SH-SY5Y (cell line): ENCODE results near the gene QRFPR.

Source experiments
- GATA2 ChIP-seq: IDR thresholded peaks from 2 replicates; pipeline ENCODE4 v1.6.1; 2011; ENCODE audit warnings: mild to moderate bottlenecking, low read depth, low read length
- GATA3 ChIP-seq: IDR thresholded peaks from 2 replicates; pipeline ENCODE4 v1.6.1; 2011; ENCODE audit warnings: low read depth, mild to moderate bottlenecking, low read length, moderate library complexity

Gene QRFPR

GRCh38 chr4:121370729-121371325 is 10.0 kb downstream of the QRFPR start:
- TF ChIP-seq GATA3, result no peak
- TF ChIP-seq GATA2, result no peak

DNA sequence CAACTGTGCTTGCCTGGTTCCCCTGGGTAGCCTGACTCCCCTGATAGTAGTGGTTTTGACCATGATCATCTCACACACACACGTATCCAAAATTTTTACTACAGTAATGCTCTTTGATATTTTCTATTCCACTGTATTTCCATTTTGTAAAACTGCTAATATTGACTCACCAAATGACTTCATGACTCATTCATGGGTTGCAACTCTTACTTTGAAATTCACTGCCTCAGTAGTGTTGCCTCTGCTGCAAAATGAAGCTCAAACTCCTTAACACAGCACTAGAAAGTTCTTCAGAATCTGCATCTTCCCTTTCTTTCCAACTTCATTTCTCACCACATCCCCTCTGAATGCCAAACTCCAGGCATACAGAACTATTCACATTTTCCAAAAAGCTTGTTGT is 20.3 kb downstream of the QRFPR start:
- no peak for TF ChIP-seq GATA3
- no peak for TF ChIP-seq GATA2

DNA sequence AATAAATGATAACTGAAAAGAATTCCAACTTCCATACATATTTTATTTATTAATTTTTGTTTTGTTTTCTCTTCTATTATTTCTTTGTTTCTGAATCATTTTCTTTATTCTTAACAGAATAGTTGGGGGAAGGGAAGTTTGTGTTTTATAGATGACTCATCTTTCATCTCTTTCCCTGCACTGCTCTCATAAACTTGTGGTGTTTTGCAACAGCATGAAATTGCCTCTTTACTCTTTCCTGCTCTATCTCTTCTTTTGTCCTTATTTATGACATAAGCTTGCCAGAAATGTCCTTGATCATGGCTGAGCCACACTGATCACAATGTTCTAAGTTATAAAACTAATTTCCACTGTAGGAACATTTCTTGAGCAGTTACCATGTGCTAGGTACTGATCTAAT is 22.3 kb downstream of the QRFPR start:
- TF ChIP-seq GATA2 (no peak), GATA3 (no peak)

DNA sequence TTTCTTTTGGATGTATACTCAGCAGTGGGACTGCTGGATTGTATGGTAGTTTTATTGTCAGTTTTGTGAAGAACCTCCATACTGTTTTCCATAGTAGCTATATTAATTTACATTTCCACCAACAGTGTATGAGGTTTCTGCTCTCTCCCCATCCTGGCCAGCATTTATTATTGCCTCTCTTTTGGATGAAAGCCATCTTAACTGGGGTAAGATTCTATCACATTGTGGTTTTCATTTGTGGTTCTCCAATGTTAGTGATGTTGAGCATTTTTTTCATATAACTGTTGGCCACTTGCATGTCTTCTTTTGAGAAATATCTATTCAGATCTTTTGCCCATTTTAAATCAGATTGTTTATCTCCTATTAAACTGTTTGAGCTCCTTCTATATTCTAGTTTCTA is 27.6 kb downstream of the QRFPR start:
- TF ChIP-seq GATA2, result no peak
- no peak for TF ChIP-seq GATA3

DNA sequence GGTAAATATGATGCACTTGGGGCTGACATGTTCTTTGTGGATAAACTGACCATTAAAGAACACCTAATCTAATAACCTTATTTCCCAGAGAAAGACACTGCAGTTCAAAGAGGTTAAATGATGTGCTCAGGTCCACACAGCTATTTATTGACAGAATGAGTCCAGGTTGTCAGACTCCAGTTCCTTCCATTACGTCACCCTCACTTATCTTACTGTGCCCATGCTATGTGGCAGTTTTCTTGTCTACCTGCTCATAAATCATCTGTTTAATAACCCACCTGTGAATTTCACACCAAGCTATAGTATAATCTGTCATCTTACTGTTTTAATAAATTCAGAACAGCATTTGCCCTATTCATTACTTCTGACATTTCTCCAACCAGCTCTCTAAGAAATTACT is 36.7 kb downstream of the QRFPR start:
- no peak for TF ChIP-seq GATA3
- TF ChIP-seq GATA2, result no peak

DNA sequence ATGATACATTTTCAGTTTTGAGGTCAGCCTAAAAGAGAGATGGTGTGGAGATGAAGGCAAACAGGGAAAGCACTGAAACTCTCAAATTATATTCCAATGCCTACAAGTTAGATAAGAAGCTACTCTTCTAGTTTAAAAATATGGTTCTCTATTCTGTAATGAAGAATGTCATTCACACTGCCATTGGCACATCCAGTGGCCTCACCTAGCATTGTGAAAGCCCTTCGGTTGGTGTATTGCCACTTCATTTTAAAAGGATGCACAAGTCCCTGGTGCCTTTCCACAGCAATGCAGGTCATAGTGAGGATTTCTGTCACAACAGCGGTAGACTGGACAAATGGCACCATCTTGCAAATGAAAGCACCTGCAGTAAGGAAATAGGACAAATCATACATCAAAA is 40.6 kb downstream of the QRFPR start:
- no peak for TF ChIP-seq GATA3
- TF ChIP-seq GATA2, result no peak

DNA sequence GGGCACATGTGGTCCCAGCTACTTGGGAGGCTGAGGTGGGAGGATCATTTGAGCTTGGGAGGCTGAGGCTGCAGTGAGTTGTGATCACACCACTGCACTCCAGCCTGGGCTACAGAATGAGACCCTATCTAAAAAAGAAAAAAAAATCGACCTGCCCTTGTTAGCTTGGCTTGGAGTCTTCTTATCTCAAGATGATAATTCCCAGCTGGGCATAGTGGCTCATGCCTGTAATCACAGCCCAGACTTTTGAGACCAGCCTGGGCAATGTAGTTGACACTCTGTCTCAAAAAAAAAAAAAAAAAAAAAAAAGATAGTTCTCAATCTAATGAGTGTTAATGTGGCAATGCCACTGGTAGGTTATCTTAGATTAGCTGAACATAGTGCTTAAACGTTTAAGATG is 41.0 kb downstream of the QRFPR start:
- TF ChIP-seq GATA3 (no peak), GATA2 (no peak)

DNA sequence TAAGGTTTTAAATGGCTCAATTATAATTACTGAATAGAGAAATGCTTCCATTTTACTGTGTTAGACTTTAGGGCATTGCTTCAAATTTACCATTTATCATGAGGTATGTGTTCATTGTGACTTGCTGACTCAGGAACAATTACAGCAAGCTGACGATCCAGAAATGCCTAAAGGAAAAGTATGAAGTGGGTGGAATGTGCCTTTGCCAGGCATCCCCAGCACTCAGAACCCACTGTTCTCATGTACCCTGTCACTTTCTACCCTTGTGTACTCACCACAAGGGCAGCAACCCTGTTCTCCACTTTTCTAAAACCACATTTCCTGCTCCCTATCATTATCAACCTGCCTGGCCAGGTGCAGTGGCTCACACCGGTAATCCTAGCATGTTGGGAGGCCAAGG is 41.5 kb downstream of the QRFPR start:
- TF ChIP-seq GATA3 (no peak), GATA2 (no peak)

- no peak for TF ChIP-seq GATA2
- no peak for TF ChIP-seq GATA3
Observed at GRCh38 chr4:121338518-121338917, 42.3 kb downstream of the QRFPR start.

DNA sequence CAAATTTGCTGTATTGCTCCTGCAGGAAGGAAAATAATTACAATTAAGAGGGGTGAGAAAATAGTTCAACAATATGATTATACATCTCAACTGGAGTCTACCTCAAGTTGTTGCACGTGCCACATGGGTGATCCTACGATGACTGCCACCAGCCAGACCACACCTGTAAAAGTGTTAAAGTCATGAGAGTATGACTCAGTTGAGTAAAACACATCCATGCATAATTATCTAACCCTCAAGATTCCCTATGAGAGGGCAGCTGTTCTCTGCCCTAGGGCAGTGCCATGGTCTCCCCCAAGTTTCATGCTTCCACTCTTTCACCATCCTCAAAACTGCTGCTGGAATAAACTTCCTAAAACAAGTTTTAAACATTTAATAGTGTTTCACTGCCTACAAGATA is 44.1 kb downstream of the QRFPR start:
- TF ChIP-seq GATA2 (no peak), GATA3 (no peak)

GRCh38 chr4:121330180-121330665 is 50.6 kb downstream of the QRFPR start:
- TF ChIP-seq GATA3 (no peak), GATA2 (no peak)

- TF ChIP-seq GATA3 (no peak), GATA2 (no peak)
Observed at GRCh38 chr4:121326597-121326996, 54.2 kb downstream of the QRFPR start.

DNA sequence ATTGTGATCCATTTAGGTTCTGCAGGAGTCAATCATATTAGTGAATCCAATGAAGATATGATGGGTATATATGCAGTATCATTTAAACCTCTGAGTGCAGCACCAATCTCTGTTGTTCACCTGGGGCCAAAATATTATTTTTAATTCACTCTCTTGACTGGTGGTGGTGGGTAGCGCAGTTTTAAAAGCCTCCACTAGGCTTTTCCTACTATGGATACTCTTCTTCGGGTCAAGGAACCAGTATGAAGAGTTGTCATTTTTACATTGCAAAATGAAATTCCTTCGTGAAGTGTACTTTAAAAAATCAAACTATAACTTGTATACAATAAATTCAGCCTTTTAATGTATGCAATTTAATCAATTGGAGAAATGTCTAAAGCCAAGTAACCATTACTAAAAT is 56.5 kb downstream of the QRFPR start:
- TF ChIP-seq GATA2 (no peak), GATA3 (no peak)

GRCh38 chr4:121321466-121321865 is 59.4 kb downstream of the QRFPR start:
- no peak for TF ChIP-seq GATA3
- TF ChIP-seq GATA2, result no peak

DNA sequence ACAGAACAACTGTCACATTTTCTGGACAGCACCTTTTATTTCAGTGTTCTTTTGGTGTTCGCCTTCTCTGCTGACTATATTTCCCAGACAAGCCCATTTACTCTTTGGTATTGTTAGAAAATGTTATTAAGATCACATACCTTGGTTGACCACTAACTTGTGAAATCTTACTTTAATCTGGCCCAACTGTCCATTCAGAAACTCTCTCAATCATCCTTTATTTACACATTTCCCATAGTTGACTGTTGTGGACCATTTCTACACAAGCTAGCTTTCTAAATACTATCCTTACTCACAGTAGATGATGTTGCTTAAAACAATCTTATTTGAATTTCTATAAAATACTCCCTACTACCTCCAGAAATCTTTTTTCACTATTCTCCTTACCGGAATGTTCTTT is 64.7 kb downstream of the QRFPR start:
- no peak for TF ChIP-seq GATA3
- no peak for TF ChIP-seq GATA2

DNA sequence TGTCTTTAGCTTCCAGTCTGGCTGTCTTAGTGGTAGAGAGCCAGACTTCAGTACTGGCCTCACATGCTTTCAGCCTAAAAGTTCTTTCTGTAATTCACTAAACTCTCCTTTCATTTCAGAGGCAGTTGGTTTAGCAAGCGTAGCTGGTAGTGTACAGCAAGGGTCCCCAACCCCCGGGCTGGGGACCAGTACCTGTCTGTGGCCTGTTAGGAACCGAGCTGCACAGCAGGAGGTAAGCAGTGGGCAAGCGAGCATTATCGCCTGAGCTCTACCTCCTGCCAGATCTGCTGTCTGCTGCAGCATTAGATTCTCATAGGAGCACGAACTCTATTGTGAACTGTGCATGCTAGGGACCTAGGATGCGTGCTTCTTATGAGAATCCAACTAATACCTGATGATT is 72.0 kb downstream of the QRFPR start:
- no peak for TF ChIP-seq GATA2
- TF ChIP-seq GATA3, result no peak
